HG02763 (cell line): ENCODE data around the gene DIS3L2.
"Not testable (repeated sequence)": the region's sequence is repeated elsewhere in the genome, so short reads cannot be mapped to it uniquely, and the experiment has no call there.

Source experiments
- ATAC-seq: cut with Tn5 transposase; IDR thresholded peaks from one replicate; pipeline ENCODE4 v1.9.1; 2021; ENCODE audit warnings: mild to moderate bottlenecking, moderate library complexity; ENCODE audit not compliant: unreplicated experiment

DIS3L2 gene

GRCh38 chr2:232113821-232114220 lies 152.3 kb downstream of the DIS3L2 start:
- no peak for ATAC-seq

GRCh38 chr2:232115728-232116361 lies 154.3 kb downstream of the DIS3L2 start:
- not testable (repeated sequence) for ATAC-seq

- no peak for ATAC-seq
Observed at GRCh38 chr2:232116852-232117251, 155.3 kb downstream of the DIS3L2 start.

- ATAC-seq = no peak
Observed at GRCh38 chr2:232117413-232117812, 155.9 kb downstream of the DIS3L2 start.

GRCh38 chr2:232120911-232121310 lies 159.4 kb downstream of the DIS3L2 start:
- no peak for ATAC-seq

- ATAC-seq = no peak
Observed at GRCh38 chr2:232124309-232124708, 162.8 kb downstream of the DIS3L2 start.

GRCh38 chr2:232126301-232127099 lies 165.0 kb downstream of the DIS3L2 start:
- ATAC-seq = no peak

- no peak for ATAC-seq
Observed at GRCh38 chr2:232129483-232129882, 168.0 kb downstream of the DIS3L2 start.

GRCh38 chr2:232132181-232132580 lies 170.7 kb downstream of the DIS3L2 start:
- ATAC-seq = no peak

- no peak for ATAC-seq
Observed at GRCh38 chr2:232133078-232133477, 171.6 kb downstream of the DIS3L2 start.

- no peak for ATAC-seq
Observed at GRCh38 chr2:232134939-232135338, 173.4 kb downstream of the DIS3L2 start.

- ATAC-seq = no peak
Observed at GRCh38 chr2:232137356-232138147, 176.0 kb downstream of the DIS3L2 start.

GRCh38 chr2:232138441-232138840 lies 176.9 kb downstream of the DIS3L2 start:
- no peak for ATAC-seq

- no peak for ATAC-seq
Observed at GRCh38 chr2:232139171-232139594, 177.7 kb downstream of the DIS3L2 start.

- ATAC-seq = no peak
Observed at GRCh38 chr2:232139786-232140562, 178.5 kb downstream of the DIS3L2 start.

GRCh38 chr2:232141591-232141990 lies 180.1 kb downstream of the DIS3L2 start:
- ATAC-seq = no peak

- ATAC-seq = no peak
Observed at GRCh38 chr2:232142049-232142448, 180.5 kb downstream of the DIS3L2 start.

- no peak for ATAC-seq
Observed at GRCh38 chr2:232142502-232142901, 181.0 kb downstream of the DIS3L2 start.

GRCh38 chr2:232146294-232146693 lies 184.8 kb downstream of the DIS3L2 start:
- no peak for ATAC-seq

GRCh38 chr2:232147440-232148077 lies 186.0 kb downstream of the DIS3L2 start:
- no peak for ATAC-seq
